Hepatocyte (in vitro differentiated cells): ENCODE data around the gene VEGFB. TPM values are rescaled to one million over a fixed set of nuclear protein-coding genes. Genes with fewer than 3 reads are reported as not detected.

Experiments used
- DNase-seq: peaks from one replicate; pipeline ENCODE4 v3.0.0-alpha.2; 2016; ENCODE audit warnings: low spot score
- H2AFZ ChIP-seq: fragments of 200-600 bp; sonication (generic); 2 replicates; pipeline ENCODE4 v1.6.0; 2016; ENCODE audit warnings: antibody characterized with exemption, mild to moderate bottlenecking
- H3K27ac ChIP-seq: fragments of 200-600 bp; sonication (generic); 2 replicates; pipeline ENCODE4 v1.5.1; 2016; ENCODE audit warnings: mild to moderate bottlenecking
- H3K27me3 ChIP-seq: fragments of 200-600 bp; sonication (generic); 2 replicates; pipeline ENCODE4 v1.6.1; 2016
- H3K36me3 ChIP-seq: fragments of 200-600 bp; sonication (generic); replicated peaks from 2 replicates; pipeline ENCODE4 v1.5.1; 2016; ENCODE audit warnings: low read depth; ENCODE audit not compliant: insufficient read depth
- H3K4me1 ChIP-seq: fragments of 200-600 bp; sonication (generic); 2 replicates; pipeline ENCODE4 v1.5.1; 2016; ENCODE audit warnings: mild to moderate bottlenecking, moderate library complexity; ENCODE audit not compliant: insufficient read depth
- H3K4me2 ChIP-seq: fragments of 200-600 bp; sonication (generic); 2 replicates; pipeline ENCODE4 v1.6.0; 2016
- H3K4me3 ChIP-seq: fragments of 200-600 bp; sonication (generic); 2 replicates; pipeline ENCODE4 v1.5.1; 2016; ENCODE audit warnings: mild to moderate bottlenecking
- H3K79me2 ChIP-seq: fragments of 200-600 bp; sonication (generic); 2 replicates; pipeline ENCODE4 v1.6.0; 2017; ENCODE audit warnings: mild to moderate bottlenecking
- H3K9me2 ChIP-seq: fragments of 200-600 bp; sonication (generic); replicated peaks from 2 replicates; pipeline ENCODE4 v1.6.0; 2017; ENCODE audit warnings: mild to moderate bottlenecking; ENCODE audit not compliant: insufficient read depth
- H3K9me3 ChIP-seq: fragments of 200-600 bp; sonication (generic); 2 replicates; pipeline ENCODE4 v1.5.1; 2016; ENCODE audit warnings: low read depth, mild to moderate bottlenecking
- H4K20me1 ChIP-seq: fragments of 200-600 bp; sonication (generic); 2 replicates; pipeline ENCODE4 v1.6.0; 2016; ENCODE audit warnings: mild to moderate bottlenecking; ENCODE audit not compliant: insufficient read depth, poor library complexity, severe bottlenecking
- CTCF ChIP-seq: fragments of 200-600 bp; sonication (generic); IDR thresholded peaks from 2 replicates; pipeline ENCODE4 v1.5.1; 2016; ENCODE audit warnings: antibody characterized with exemption, mild to moderate bottlenecking; ENCODE audit not compliant: poor library complexity
- EZH2 ChIP-seq: fragments of 200-600 bp; sonication (generic); IDR thresholded peaks from 2 replicates; pipeline ENCODE4 v1.6.1; 2016; ENCODE audit warnings: antibody characterized with exemption, mild to moderate bottlenecking, borderline replicate concordance
- EZH2phosphoT487 ChIP-seq: fragments of 200-600 bp; sonication (generic); IDR thresholded peaks from one replicate; pipeline ENCODE4 v1.6.1; 2018; ENCODE audit warnings: antibody characterized with exemption, mild to moderate bottlenecking, low read depth, moderate library complexity; ENCODE audit not compliant: unreplicated experiment, severe bottlenecking
- WGBS: methylation state at CpG from one replicate; pipeline ENCODE4 v1.1.6; 2016; ENCODE audit warnings: low lambda C conversion rate; ENCODE audit errors: missing lambda C conversion rate; 5-methylcytosine and 5-hydroxymethylcytosine counted together
- polyA plus RNA-seq: library from polyadenylated mRNA; unstranded; fragments of >200 nt; fragmentation: Nextera tagmentation; extraction: Ambion mirVana; gene quantifications from 2 replicates; pipeline ENCODE4 v1.2.1, GENCODE V29; 2016
- total RNA-seq: library from RNA; depleted of rRNA; stranded (reverse); fragments of >200 nt; gene quantifications from 2 replicates; pipeline ENCODE4 v1.2.3, GENCODE V29; 2014

Gene VEGFB
- total and polyA plus RNA-seq, 2 experiments from 2014 or later: 29.1 to 116 TPM

- H3K36me3 ChIP-seq: no peaks in the 10 kb centered on the region
- TF ChIP-seq EZH2phosphoT487: no peak
- TF ChIP-seq CTCF: no peak
- TF ChIP-seq EZH2: no peak
- H3K4me2 ChIP-seq: no peak overlapping the region
- no peak overlapping the region for H3K27ac ChIP-seq
- H3K27me3 ChIP-seq: no peaks in the 10 kb centered on the region
- no peaks in the 10 kb centered on the region for H3K4me1 ChIP-seq
- no peak overlapping the region for H3K4me3 ChIP-seq
- no peaks in the 10 kb centered on the region for H3K79me2 ChIP-seq
- WGBS: 93% methylated on average over 21 of the region's 24 CpGs
- no peaks in the 10 kb centered on the region for H3K9me3 ChIP-seq
- no peaks in the 10 kb centered on the region for H4K20me1 ChIP-seq
- no peak for DNase-seq
- H2AFZ ChIP-seq: no peak overlapping the region
- H3K9me2 ChIP-seq: no peaks in the 10 kb centered on the region
Observed at GRCh38 chr11:64258356-64258755, 24.0 kb downstream of the VEGFB start.

GRCh38 chr11:64258946-64259532 lies 24.7 kb downstream of the VEGFB start:
- no peak overlapping the region for H3K27ac ChIP-seq
- no peaks in the 10 kb centered on the region for H3K4me1 ChIP-seq
- no peaks in the 10 kb centered on the region for H3K27me3 ChIP-seq
- no peak overlapping the region for H3K4me2 ChIP-seq
- H2AFZ ChIP-seq: no peak overlapping the region
- no peaks in the 10 kb centered on the region for H3K9me3 ChIP-seq
- no peaks in the 10 kb centered on the region for H3K79me2 ChIP-seq
- TF ChIP-seq EZH2phosphoT487 (no peak), EZH2 (no peak), CTCF (no peak)
- no peak overlapping the region for H3K4me3 ChIP-seq
- no peak for DNase-seq
- H4K20me1 ChIP-seq: no peaks in the 10 kb centered on the region
- H3K9me2 ChIP-seq: no peaks in the 10 kb centered on the region
- 98% methylated on average over 25 of the region's 32 CpGs for WGBS
- no peaks in the 10 kb centered on the region for H3K36me3 ChIP-seq

DNA sequence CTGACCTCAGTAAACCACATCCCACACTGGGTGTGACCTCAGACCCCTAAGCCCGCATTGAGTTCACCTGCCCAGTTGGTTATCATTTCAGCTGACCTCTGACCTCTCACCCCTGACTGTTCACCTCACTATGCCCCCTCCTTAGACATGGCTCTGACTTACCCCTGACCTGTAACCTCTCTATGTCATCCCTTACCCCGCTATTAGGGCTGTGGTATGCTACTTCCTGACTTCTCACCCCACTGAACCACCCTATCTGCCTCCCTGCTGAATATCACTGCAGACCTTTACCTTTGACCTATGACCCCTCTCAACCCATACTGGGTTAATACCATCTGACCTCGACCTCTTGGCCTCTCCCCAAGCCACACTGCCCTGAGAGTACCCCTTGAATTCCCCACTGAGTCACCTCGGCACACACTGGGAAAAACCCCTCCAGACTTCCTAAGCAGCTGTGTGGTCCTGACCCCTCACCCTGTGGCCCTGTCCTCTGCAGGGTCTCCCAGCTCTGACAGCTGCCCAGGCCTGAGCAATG lies 25.2 kb downstream of the VEGFB start:
- Histone ChIP-seq H3K9me3 (no peaks in the 10 kb centered on the region), H3K4me3 (no peak overlapping the region), H3K79me2 (no peaks in the 10 kb centered on the region), H3K36me3 (no peaks in the 10 kb centered on the region), H2AFZ (no peak overlapping the region), H3K27me3 (no peaks in the 10 kb centered on the region), H3K4me2 (no peak overlapping the region), H3K27ac (no peak overlapping the region), H3K9me2 (no peaks in the 10 kb centered on the region), H4K20me1 (no peaks in the 10 kb centered on the region), H3K4me1 (no peaks in the 10 kb centered on the region)
- WGBS: 95% methylated on average over 4 of the region's 4 CpGs
- DNase-seq: no peak
- no peak for TF ChIP-seq EZH2
- no peak for TF ChIP-seq EZH2phosphoT487
- no peak for TF ChIP-seq CTCF
